ENCODE measurements around the gene TMEM256.

TMEM256 gene

DNA sequence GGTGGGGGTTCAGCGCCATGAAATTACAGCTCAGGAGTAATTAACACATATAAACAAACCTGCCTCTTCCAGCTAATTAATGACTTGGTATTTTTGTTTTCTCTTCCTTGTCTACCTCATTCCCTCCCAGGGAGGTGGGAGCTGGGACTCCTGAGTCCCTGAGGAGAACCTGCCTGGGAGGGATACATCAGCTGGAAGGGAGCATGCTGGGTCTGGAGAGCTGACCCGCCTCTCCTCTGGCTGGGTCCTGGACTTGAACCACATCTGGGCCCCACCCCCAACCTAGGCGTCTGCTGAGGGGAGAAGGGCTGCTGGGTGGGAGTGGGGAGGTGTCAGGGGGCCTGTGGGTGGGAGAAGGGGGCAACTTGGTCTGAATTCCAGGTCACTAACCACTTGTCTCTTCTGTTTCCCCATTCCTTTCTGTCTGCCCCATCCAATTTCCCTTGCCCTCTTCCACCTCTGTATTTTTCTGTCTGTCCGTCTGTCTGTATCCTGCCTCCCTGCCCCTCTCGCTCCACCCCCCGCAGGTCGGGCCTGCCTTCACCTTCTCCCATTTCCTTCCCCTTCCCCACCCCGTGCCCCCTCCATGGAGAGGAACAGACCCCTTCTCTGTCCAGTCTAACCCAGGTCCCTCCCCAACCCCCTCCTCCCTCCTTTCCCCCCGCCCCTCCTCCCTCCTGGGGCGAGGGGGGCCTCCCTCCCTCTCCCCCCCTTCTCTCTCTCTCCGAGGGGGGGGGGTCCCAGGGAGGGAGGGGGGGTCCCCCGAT, 3.8 kb upstream of the TMEM256 start, which contains the start of gene NLGN2:
TSS of gene NLGN2 (plus strand) at position 361 of the 767 bp plus-strand sequence. CDS start 411 bp downstream, outside the sequence.
- no peak for DNase-seq (ENCODE audit: low read depth)

DNA sequence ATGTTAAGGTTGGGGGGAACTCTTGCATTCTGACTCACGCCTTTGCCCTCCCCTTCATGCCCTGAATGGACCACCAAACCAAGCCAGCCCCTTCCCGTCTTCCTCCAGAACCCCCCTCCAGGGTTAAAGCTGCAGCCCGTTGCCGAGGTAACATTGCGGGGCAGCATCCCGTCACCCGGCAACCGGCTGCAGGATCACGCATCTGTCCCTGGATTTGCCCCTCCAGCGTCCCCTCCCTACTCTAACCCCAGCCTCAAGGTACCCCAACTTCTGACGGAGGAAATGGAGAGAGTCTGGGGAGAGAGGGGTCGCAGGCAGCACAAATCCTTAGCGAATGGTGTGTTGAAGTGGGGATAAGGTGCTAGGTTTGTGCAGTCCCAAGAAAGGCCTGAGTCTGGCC, 3.2 kb upstream of the TMEM256 start:
- no peak for DNase-seq (ENCODE audit: low read depth)

DNA sequence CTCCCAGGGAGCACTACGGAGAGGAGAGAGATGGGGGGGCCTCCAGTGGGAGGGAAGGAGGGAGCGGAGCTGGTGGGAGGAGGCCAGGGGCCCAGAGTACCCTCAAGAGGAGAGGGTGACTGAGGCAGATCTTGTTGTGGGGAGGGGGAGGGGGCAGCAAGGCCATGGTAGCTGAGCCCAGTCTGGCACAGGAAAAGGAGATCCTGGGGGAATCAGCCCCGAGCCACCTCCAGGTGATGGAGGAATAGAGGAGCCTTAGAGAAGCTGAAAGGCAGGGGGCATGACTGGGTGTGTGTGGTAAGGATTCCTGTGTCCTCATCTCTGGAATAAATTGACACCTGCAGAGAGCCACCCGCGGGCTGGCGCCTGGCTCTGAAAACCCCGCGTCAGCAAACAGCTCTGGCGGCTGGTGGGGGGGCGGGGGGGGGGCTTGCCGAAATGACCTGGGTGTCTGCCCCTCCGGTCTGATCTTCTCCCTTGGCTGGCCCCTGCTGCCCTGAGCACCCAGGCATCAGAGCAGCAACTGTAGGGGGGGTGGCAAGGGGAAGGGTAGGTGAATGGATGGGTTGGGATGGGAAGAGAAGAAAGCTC, 2.4 kb upstream of the TMEM256 start:
- DNase-seq (ENCODE audit: low read depth), result no peak

GRCh38 chr17:7405350-7406234, 1.7 kb upstream of the TMEM256 start:
- DNase-seq (ENCODE audit: low read depth), result no peak

- DNase-seq (ENCODE audit: low read depth), result no peak
These were observed 946 bp upstream of the TMEM256 start for GRCh38 chr17:7404737-7405349.

- DNase-seq (ENCODE audit: low read depth), result no peak
These were observed 245 bp downstream of the TMEM256 start for GRCh38 chr17:7403727-7403976.

DNA sequence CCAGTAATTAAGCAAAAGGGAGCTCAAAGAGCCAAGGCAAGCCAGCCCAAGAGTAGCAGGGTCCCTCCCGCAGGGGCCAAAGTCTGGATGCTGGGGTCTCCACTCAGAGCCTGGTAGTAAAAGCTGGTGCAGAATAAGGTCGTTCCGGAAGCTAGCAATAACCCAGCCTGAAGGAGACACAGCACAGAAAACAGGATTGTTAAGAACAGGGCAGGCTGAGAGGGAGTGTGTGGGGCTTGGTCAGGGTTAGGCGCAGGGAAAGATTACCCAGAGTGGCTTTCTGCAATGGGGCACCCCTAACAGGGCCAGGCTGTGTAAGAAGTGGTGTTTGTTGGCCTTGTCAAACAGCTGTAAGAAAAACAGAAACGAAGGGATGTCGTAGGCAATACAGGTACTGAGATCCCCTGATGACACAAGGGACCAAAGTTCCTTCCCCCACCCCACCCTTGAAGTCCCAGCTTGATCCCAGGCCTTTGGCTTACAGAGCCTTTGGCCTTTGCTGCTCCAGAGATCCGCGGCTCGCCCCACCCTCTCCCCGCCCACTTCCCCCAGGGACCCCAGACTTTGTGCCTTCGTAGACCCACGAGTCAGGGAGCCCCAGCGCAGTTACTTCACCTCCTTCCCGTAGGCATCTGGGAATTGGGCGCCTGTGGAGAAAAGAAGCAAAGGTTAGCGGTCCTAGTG, 712 bp downstream of the TMEM256 start:
- no peak for DNase-seq (ENCODE audit: low read depth)

- no peak for DNase-seq (ENCODE audit: low read depth)
These were observed 5.3 kb downstream of the TMEM256 start for GRCh38 chr17:7398612-7399011.

DNA sequence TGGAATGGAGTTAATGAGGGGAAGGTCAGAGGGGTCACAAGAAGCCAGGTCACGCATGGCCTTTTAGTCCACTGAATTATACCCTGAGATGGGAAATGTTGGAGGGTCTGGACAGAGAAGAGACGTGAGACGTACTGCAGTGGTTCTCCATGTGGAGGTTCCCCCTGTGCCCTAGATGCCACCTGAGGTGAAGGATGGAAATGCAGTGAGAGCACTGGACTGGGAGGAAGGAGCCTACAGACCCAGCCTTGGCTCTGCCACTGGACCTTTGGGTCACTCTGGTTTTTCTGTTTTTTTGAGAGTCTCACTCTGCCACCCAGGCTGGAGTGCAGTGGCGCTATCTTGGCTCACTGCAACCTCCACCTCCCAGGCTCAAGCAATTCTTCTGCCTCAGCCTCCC, 7.8 kb downstream of the TMEM256 start:
- no peak for DNase-seq (ENCODE audit: low read depth)

DNA sequence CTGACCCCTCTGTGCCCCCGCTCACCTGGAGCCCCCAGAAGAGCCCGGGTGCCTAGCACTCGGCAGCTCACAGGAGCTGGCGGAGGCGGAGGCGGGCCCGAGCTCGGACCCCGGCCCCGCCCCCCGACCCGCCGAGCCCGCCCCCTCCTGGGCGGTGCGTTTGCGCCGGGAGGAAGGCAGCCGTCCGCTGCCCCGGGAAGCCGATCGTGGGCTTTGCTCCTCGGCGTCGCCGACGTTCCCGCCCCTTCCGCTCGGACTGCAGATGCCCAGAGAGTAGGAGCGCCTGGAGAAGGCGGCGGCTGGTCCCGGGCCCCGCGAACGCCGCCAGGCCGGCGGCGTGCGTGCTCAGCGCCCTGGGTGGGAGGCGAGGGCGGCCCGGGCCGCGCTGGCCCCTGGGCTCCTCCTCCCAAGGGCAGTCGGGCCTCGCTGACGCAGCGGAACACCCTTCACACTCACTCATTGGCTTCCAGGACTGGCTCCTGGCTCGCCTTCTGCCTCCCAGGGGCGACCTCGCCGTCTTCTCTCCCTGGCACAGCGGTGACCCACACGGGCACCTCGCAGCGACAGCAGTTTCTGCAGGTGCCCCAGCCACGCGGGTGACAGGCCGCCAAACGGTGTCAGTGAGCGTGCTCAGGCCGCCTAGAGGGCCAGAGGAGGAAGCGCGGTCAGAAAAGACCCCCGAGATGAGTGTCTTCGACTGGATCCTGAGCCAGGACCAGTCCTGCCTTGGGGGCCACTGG, 9.3 kb downstream of the TMEM256 start, which contains the start of gene PLSCR3:
TSS of gene PLSCR3 (minus strand) at position 74 of the 740 bp plus-strand sequence. CDS start 415 bp downstream, outside the sequence.
- DNase-seq (ENCODE audit: low read depth), result peak; percentile 76

- no peak for DNase-seq (ENCODE audit: low read depth)
These were observed 10.1 kb downstream of the TMEM256 start for GRCh38 chr17:7393613-7394451.

DNA sequence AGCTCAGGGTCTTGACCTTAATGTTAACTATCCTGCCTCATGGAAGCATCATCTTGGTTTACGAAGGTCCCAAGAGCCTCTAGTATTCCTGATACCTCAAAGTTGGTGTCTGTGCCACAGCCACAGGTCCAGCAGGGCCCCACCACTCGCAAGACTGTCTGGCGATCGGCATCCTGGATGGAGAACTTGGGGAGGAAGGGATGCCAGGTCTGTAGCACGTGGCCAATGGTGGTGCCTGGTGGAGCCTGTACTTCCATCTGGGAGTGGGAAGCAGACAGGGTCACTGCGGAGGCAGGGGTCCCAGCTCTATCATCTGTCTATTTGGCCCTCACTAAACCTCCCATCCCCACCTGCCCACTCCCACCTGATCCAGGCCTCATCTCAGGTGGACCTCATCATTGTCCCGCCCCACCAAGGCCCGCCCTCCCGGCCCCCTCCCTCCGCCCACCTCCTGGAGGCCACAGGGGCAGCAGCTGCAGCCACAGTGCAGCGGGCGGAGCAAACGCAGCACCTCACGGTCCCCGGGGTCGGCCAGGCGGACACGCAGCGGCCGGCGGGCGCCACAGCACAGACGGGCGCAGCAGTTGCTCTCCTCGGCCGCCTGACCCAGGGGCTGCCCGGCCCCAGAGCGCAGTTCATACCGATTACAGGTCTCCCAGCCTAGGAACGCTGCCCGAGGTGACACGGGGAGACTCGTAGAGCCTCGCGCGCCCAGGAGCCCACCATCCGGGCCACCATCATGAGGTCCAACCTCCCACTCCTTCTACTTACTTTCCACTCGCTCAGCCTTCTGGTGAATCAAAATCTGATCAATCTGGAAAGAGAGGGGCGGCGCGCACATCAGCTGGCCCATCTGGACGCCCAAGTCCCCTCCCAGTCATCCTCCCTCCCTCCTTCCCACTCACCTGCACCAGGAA, 10.9 kb downstream of the TMEM256 start:
- DNase-seq (ENCODE audit: low read depth), result no peak

GRCh38 chr17:7391307-7391706, 12.6 kb downstream of the TMEM256 start:
- no peak for DNase-seq (ENCODE audit: low read depth)

DNA sequence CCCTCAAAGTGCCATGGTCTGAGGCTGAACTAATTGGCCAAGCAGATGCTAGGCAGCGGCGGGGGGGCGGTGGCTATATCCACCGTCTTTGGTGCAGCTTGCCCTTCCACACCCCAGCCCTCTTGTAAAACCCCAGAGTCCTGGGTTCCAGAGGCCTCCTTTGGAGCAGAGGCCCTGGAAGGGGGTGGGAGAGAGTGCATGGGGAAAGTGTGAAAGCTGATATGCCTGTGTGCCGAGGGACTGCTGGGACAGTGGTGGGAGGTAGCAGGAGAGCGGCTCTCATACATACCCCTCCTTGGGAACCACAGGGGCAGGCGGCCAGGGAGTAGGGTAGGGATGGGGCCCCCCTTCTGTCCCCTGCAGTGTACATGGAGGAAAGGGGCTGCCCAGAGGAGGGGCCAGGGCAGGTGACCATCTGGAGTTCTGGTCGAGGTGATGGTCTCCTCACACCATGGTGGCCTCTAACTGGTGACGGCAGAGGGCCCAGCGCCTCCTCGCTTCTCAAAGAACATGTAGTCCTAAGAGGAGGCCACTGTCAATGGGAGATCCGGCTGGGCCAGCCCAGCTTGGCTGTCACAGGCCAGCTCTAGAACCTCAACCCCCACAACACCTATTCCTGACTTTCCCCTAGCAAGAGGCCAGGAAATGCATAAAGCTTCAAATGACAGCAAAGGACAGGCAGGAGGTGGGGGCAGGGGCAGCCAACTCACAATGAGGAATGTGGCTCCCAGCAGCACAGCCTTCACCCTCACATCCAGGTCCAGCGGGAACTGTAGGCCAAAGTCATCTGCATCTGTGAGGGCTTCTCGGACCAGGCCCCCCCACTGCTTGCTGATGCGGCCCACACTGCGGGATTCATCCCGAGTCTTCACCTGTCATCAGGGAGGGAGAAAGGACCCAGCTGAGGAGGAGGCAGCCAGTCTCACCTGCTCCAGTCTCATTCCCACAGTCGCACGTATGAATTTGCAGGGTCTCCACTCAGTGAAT, 13.7 kb downstream of the TMEM256 start:
- DNase-seq (ENCODE audit: low read depth), result no peak

- DNase-seq (ENCODE audit: low read depth), result no peak
These were observed 15.0 kb downstream of the TMEM256 start for GRCh38 chr17:7388856-7389255.

DNA sequence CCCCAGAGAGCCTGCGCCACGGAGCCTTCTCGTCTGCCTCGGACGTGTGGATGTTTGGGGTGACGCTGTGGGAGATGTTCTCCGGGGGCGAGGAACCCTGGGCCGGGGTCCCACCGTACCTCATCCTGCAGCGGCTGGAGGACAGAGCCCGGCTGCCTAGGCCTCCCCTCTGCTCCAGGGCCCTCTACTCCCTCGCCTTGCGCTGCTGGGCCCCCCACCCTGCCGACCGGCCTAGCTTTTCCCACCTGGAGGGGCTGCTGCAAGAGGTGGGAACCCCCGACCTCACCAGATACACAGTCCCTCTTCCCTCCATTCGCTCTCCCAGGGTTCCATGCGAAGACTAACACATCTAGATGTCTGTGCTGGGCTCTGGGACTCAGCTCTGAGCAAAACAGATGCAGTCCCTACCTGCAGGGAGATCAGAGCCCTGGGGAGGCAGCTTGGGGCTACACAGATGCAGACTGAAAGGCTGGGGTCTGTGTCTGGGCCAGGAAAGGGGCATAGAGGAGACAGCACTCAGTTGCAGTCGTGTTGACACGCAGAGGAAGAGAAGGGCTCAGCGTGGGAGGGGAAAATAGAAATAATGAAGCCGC, 19.3 kb downstream of the TMEM256 start:
- DNase-seq (ENCODE audit: low read depth), result no peak

DNA sequence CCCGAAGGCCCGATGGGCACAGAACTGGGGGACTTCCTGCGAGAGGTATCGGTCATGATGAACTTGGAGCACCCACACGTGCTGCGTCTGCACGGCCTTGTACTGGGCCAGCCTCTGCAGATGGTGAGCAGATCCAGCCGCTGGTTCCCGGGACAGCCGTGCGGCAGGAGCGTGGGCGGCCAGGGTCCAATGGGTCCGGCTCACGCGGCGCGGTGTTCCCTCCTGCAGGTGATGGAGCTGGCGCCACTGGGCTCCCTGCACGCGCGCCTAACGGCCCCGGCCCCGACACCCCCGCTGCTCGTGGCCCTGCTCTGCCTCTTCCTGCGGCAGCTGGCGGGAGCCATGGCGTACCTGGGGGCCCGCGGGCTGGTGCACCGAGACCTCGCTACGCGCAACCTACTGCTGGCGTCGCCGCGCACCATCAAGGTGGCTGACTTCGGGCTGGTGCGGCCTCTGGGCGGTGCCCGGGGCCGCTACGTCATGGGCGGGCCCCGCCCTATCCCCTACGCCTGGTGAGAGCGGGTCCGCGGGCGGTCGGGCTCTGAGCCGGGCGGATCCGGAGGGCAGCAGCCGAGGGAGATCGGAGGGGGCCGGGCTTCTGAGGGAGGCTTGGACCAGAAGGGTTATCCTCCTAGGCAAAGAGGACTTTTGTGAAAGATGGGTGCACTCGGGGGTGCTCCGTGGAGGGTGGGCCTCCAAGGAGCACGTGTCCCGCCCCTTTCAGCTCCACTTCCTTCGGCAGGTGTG, 20.0 kb downstream of the TMEM256 start:
- DNase-seq (ENCODE audit: low read depth), result peak; percentile 42

All from stimulated activated CD8-positive, alpha-beta memory T cell treated with anti-CD3 and anti-CD28 coated beads, Interleukin-15, amount 100 ng/mL, for 24 hours (primary cell).